DND-41 (cell line): ENCODE results near the gene STK25.
A peak's percentile ranks its signal among the peaks of the same experiment; 100 is the strongest.

ENCODE experiments used
- ATAC-seq: fragments of 200-7000 bp; cut with Tn5 transposase; 3 replicates; pipeline ENCODE4 v1.9.1; 2021; ENCODE audit warnings: low read depth; ENCODE audit not compliant: insufficient read depth
- DNase-seq: peaks from one replicate; pipeline ENCODE4 v3.0.0-alpha.2; 2020
- H2AFZ ChIP-seq: 2 replicates; pipeline ENCODE4 v1.6.0; 2012; ENCODE audit warnings: low read depth, low read length
- H3K27ac ChIP-seq: 2 replicates; pipeline ENCODE4 v1.5.1; 2012; ENCODE audit warnings: low read length, inconsistent platforms
- H3K27me3 ChIP-seq: fragments of 200-600 bp; sonication (generic); 2 replicates; pipeline ENCODE4 v1.6.0; 2012; ENCODE audit warnings: low read length, mild to moderate bottlenecking, inconsistent platforms; ENCODE audit not compliant: insufficient read depth, poor library complexity
- H3K36me3 ChIP-seq: 2 replicates; pipeline ENCODE4 v1.5.1; 2012; ENCODE audit warnings: low read length, inconsistent platforms; ENCODE audit not compliant: insufficient read depth
- H3K4me1 ChIP-seq: 2 replicates; pipeline ENCODE4 v1.5.1; 2012; ENCODE audit warnings: mild to moderate bottlenecking, low read length; ENCODE audit not compliant: insufficient read depth
- H3K4me2 ChIP-seq: 2 replicates; pipeline ENCODE4 v1.6.0; 2012; ENCODE audit warnings: mild to moderate bottlenecking, moderate library complexity, low read length, inconsistent platforms; ENCODE audit not compliant: insufficient read depth
- H3K4me3 ChIP-seq, 2 experiments: fragments of 200-600 bp in 1 of 2; shearing (Covaris generic) in 1 of 2; 2 replicates each; pipeline ENCODE4 v1.5.1; 2012 to 2016; ENCODE audit warnings: inconsistent platforms in 2 of 2, low read length in 2 of 2, mild to moderate bottlenecking in 2 of 2, low read depth in 1 of 2, moderate library complexity in 1 of 2
- H3K79me2 ChIP-seq: 2 replicates; pipeline ENCODE4 v1.6.0; 2012; ENCODE audit warnings: low read length, inconsistent platforms; ENCODE audit not compliant: insufficient read depth
- H3K9ac ChIP-seq: 2 replicates; pipeline ENCODE4 v1.6.0; 2012; ENCODE audit warnings: low read depth, mild to moderate bottlenecking, inconsistent platforms, low read length, moderate library complexity
- H3K9me3 ChIP-seq: 2 replicates; pipeline ENCODE4 v1.5.1; 2012; ENCODE audit warnings: low read length, moderate library complexity, mild to moderate bottlenecking, inconsistent platforms; ENCODE audit not compliant: insufficient read depth, severe bottlenecking
- H4K20me1 ChIP-seq: 2 replicates; pipeline ENCODE4 v1.6.0; 2012; ENCODE audit warnings: low read length; ENCODE audit not compliant: insufficient read depth
- CTCF ChIP-seq: IDR thresholded peaks from 2 replicates; pipeline ENCODE4 v1.5.1; 2012; ENCODE audit warnings: borderline replicate concordance, low read length, moderate library complexity, mild to moderate bottlenecking; ENCODE audit not compliant: poor library complexity, severe bottlenecking; ENCODE audit errors: extremely low read depth
- EZH2 ChIP-seq: IDR thresholded peaks from 3 replicates; pipeline ENCODE4 v1.6.1; 2012; ENCODE audit warnings: borderline replicate concordance, low read depth, mild to moderate bottlenecking, moderate library complexity, low read length, inconsistent platforms; ENCODE audit not compliant: severe bottlenecking

STK25 gene

GRCh38 chr2:241505781-241506201 lies 2.6 kb downstream of the STK25 start:
- TF ChIP-seq EZH2 (no peak), CTCF (no peak)
- H3K36me3 ChIP-seq, result peaks cover 32% of the 10 kb centered on the region
- no peak overlapping the region for H2AFZ ChIP-seq
- no peak overlapping the region for H3K9ac ChIP-seq
- H4K20me1 ChIP-seq, result peaks cover 48% of the 10 kb centered on the region
- no peak overlapping the region for H3K27ac ChIP-seq
- H3K27me3 ChIP-seq, result no peaks in the 10 kb centered on the region
- H3K4me1 ChIP-seq, result peaks cover 36% of the 10 kb centered on the region
- no peak for ATAC-seq
- H3K79me2 ChIP-seq, result peaks cover 57% of the 10 kb centered on the region
- DNase-seq, result no peak
- H3K4me3 ChIP-seq, result no peak overlapping the region
- peak overlapping the region; percentile 11; the same call in 1 of the 2 replicates for H3K4me2 ChIP-seq
- H3K9me3 ChIP-seq, result no peaks in the 10 kb centered on the region

GRCh38 chr2:241505086-241505780 lies 3.2 kb downstream of the STK25 start:
- H3K36me3 ChIP-seq, result peaks cover 38% of the 10 kb centered on the region
- H3K4me1 ChIP-seq, result peaks cover 36% of the 10 kb centered on the region
- no peak for DNase-seq
- no peak overlapping the region for H2AFZ ChIP-seq
- H3K9ac ChIP-seq, result no peak overlapping the region
- TF ChIP-seq EZH2, result no peak
- no peak for TF ChIP-seq CTCF
- H3K4me3 ChIP-seq, result no peak overlapping the region
- H3K27ac ChIP-seq, result no peak overlapping the region
- no peak for ATAC-seq
- no peaks in the 10 kb centered on the region for H3K9me3 ChIP-seq
- H3K4me2 ChIP-seq, result peak overlapping the region; percentile 11; the same call in 1 of the 2 replicates
- peaks cover 57% of the 10 kb centered on the region for H3K79me2 ChIP-seq
- peaks cover 53% of the 10 kb centered on the region for H4K20me1 ChIP-seq
- H3K27me3 ChIP-seq, result no peaks in the 10 kb centered on the region

GRCh38 chr2:241503776-241504392 lies 4.5 kb downstream of the STK25 start:
- Histone ChIP-seq H3K9me3 (no peaks in the 10 kb centered on the region), H3K9ac (no peak overlapping the region), H4K20me1 (peaks cover 66% of the 10 kb centered on the region), H3K4me2 (no peak overlapping the region), H3K4me3 (no peak overlapping the region), H3K27ac (no peak overlapping the region), H3K27me3 (no peaks in the 10 kb centered on the region), H2AFZ (no peak overlapping the region), H3K79me2 (peaks cover 55% of the 10 kb centered on the region), H3K36me3 (peaks cover 51% of the 10 kb centered on the region), H3K4me1 (peaks cover 28% of the 10 kb centered on the region)
- no peak for TF ChIP-seq EZH2
- no peak for ATAC-seq
- DNase-seq, result no peak

- Histone ChIP-seq H3K4me2 (no peak overlapping the region), H3K27ac (no peak overlapping the region), H3K9me3 (no peaks in the 10 kb centered on the region), H3K79me2 (peaks cover 46% of the 10 kb centered on the region), H4K20me1 (peaks cover 69% of the 10 kb centered on the region), H3K36me3 (peaks cover 68% of the 10 kb centered on the region), H3K4me1 (peaks cover 19% of the 10 kb centered on the region), H3K9ac (no peak overlapping the region), H3K27me3 (no peaks in the 10 kb centered on the region), H2AFZ (no peak overlapping the region), H3K4me3 (no peak overlapping the region)
- no peak for TF ChIP-seq EZH2
- TF ChIP-seq CTCF, result no peak
- ATAC-seq (no peak), DNase-seq (no peak)
These were observed 6.1 kb downstream of the STK25 start for GRCh38 chr2:241502281-241502680.
